SK-N-MC (cell line): Measurements from ENCODE around the gene DNAJC5.
"Not testable (repeated sequence)": the region's sequence is repeated elsewhere in the genome, so short reads cannot be mapped to it uniquely, and the experiment has no call there.

Source experiments
- DNase-seq: peaks from one replicate; pipeline ENCODE4 v3.0.0-alpha.2; 2011; ENCODE audit warnings: low read depth, low spot score
- H3K27ac ChIP-seq: fragments of 200-600 bp; sonication (generic); 2 replicates; pipeline ENCODE4 v1.5.1; 2016; ENCODE audit warnings: mixed run types
- H3K36me3 ChIP-seq: fragments of 200-600 bp; sonication (generic); 2 replicates; pipeline ENCODE4 v1.6.1; 2017; ENCODE audit warnings: antibody characterized with exemption, low read length, mixed read lengths; ENCODE audit not compliant: insufficient read depth
- H3K4me3 ChIP-seq: fragments of 200-600 bp; sonication (generic); 2 replicates; pipeline ENCODE4 v1.5.1; 2016
- H3K9ac ChIP-seq: fragments of 200-600 bp; sonication (generic); 2 replicates; pipeline ENCODE4 v1.8.0; 2017; ENCODE audit warnings: mixed run types, mixed read lengths; ENCODE audit not compliant: insufficient read length
- H3K9me3 ChIP-seq: fragments of 200-600 bp; sonication (generic); 2 replicates; pipeline ENCODE4 v1.6.1; 2017; ENCODE audit warnings: low read depth, mild to moderate bottlenecking, antibody characterized with exemption, low read length, moderate library complexity, mixed read lengths
- EZH2 ChIP-seq: fragments of 200-600 bp; sonication (generic); IDR thresholded peaks from one replicate; pipeline ENCODE4 v1.6.1; 2017; ENCODE audit warnings: antibody characterized with exemption
- FOXP2 ChIP-seq: optimal IDR thresholded peaks from 2 replicates; pipeline ENCODE3; 2011; ENCODE audit warnings: mild to moderate bottlenecking, moderate library complexity; ENCODE audit not compliant: insufficient read depth; ENCODE audit errors: extremely low read length, control extremely low read depth
- POLR2AphosphoS5 ChIP-seq: IDR thresholded peaks from 2 replicates; pipeline ENCODE4 v1.6.1; 2012; ENCODE audit warnings: mild to moderate bottlenecking, low read depth, low read length, borderline replicate concordance

Gene DNAJC5

DNA sequence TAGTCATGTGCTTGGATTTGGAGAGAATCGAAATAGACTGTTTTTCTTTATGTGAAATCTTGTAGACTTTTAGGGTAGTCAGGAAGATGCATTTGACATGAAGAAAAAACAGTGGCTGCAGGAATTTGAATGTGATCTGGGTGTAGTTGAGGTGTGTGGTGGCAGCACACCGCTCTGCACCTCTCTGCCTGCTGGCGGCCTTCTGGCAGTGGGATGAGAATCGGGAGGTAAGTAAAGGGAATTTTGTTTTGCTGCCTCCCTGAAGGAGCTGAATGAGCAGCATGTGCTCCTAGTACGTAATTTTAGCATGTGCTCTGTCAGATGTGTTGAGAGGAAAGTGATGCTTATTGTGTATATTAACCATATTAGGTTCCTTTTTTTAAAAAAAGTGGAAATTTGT is 26.7 kb upstream of the DNAJC5 start:
- no peaks in the 10 kb centered on the region for H3K9me3 ChIP-seq
- no peak overlapping the region for H3K27ac ChIP-seq
- TF ChIP-seq EZH2 (no peak), POLR2AphosphoS5 (no peak), FOXP2 (no peak)
- H3K4me3 ChIP-seq: no peak overlapping the region
- no peak overlapping the region for H3K9ac ChIP-seq
- peaks cover 17% of the 10 kb centered on the region for H3K36me3 ChIP-seq
- no peak for DNase-seq

DNA sequence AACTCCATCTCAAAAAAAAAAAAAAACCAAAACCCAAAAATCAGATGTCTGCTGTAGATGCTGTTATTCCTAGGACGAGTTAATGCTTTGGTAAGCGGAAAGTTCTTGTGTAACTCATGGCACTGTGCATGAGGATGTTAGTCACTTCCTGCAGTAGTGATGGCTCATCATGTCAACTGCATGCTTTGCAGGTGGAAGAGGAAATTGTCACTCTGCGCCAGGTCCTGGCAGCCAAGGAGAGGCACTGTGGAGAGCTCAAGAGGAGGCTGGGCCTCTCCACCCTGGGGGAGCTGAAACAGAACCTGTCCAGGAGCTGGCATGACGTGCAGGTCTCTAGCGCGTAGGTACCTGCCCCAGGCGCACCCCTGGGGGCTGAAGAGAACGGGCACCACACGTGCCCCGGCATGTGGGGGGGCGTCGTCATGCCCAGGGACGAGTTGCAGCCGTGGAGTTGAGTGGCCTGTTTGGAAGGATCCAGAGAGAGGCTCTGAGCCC is 21.4 kb upstream of the DNAJC5 start:
- H3K36me3 ChIP-seq: peaks cover 42% of the 10 kb centered on the region

GRCh38 chr20:63874241-63874640 is 20.7 kb upstream of the DNAJC5 start:
- peaks cover 38% of the 10 kb centered on the region for H3K36me3 ChIP-seq
- not testable (repeated sequence) for H3K9me3 ChIP-seq, H3K9ac ChIP-seq, DNase-seq, H3K4me3 ChIP-seq, H3K27ac ChIP-seq

More for the DNA sequence above, 21.4 kb upstream of the DNAJC5 start:
- no peak for DNase-seq
- no peak overlapping the region for H3K9ac ChIP-seq
- H3K9me3 ChIP-seq: no peaks in the 10 kb centered on the region
- TF ChIP-seq FOXP2 (no peak), EZH2 (no peak), POLR2AphosphoS5 (no peak)
- H3K27ac ChIP-seq: no peak overlapping the region
- no peak overlapping the region for H3K4me3 ChIP-seq

- Histone ChIP-seq H3K9ac (no peak overlapping the region), H3K9me3 (no peaks in the 10 kb centered on the region), H3K4me3 (no peak overlapping the region), H3K36me3 (peaks cover 28% of the 10 kb centered on the region; the same call in 1 of the 2 replicates), H3K27ac (no peak overlapping the region)
- TF ChIP-seq POLR2AphosphoS5: no peak
- DNase-seq: no peak
Measured at GRCh38 chr20:63876489-63877036, 18.4 kb upstream of the DNAJC5 start.

GRCh38 chr20:63877755-63878470 is 17.0 kb upstream of the DNAJC5 start:
- Histone ChIP-seq H3K36me3 (peaks cover 28% of the 10 kb centered on the region; the same call in 1 of the 2 replicates), H3K9me3 (no peaks in the 10 kb centered on the region), H3K9ac (no peak overlapping the region), H3K27ac (no peak overlapping the region), H3K4me3 (no peak overlapping the region)
- TF ChIP-seq POLR2AphosphoS5 (no peak), FOXP2 (no peak), EZH2 (no peak)
- no peak for DNase-seq

GRCh38 chr20:63878899-63879663 is 15.8 kb upstream of the DNAJC5 start:
- no peak overlapping the region for H3K4me3 ChIP-seq
- no peak overlapping the region for H3K9ac ChIP-seq
- TF ChIP-seq EZH2 (no peak), POLR2AphosphoS5 (no peak), FOXP2 (no peak)
- H3K27ac ChIP-seq: no peak overlapping the region
- H3K9me3 ChIP-seq: no peaks in the 10 kb centered on the region
- no peak for DNase-seq
- H3K36me3 ChIP-seq: peaks cover 23% of the 10 kb centered on the region; the same call in 1 of the 2 replicates

DNA sequence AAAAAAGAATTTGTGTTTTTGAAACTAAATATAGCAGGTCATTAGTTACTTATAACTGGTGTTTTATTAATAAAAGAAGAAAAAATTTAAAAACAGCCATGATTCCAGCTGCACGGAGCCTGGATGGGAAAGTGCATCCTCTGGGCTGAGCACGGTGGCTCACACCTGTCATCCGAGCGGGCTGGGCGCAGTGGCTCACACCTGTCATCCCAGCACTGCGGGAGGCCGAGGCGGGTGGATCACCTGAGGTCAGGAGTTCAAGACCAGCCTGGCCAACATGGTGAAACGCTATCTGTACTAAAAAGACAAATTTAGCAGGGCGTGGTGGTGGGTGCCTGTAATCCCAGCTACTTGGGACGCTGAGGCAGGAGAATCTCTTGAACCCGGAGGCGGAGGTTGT is 14.0 kb upstream of the DNAJC5 start:
- H3K27ac ChIP-seq, H3K9me3 ChIP-seq, H3K4me3 ChIP-seq, DNase-seq, H3K9ac ChIP-seq: not testable (repeated sequence)
- H3K36me3 ChIP-seq: peaks cover 10% of the 10 kb centered on the region; the same call in 1 of the 2 replicates

GRCh38 chr20:63881451-63882226 is 13.3 kb upstream of the DNAJC5 start:
- TF ChIP-seq POLR2AphosphoS5: no peak
- no peak for TF ChIP-seq EZH2
- no peak for TF ChIP-seq FOXP2
- H3K9ac ChIP-seq: no peak overlapping the region
- no peak overlapping the region for H3K4me3 ChIP-seq
- H3K9me3 ChIP-seq: no peaks in the 10 kb centered on the region
- H3K36me3 ChIP-seq: peaks cover 3% of the 10 kb centered on the region; the same call in 1 of the 2 replicates
- DNase-seq: no peak
- no peak overlapping the region for H3K27ac ChIP-seq
